Testis (tissue), 2 donors: ENCODE data around the gene TRPM3.

Experiments used
- POLR2A ChIP-seq: fragments of 450-650 bp; IDR thresholded peaks from one replicate; pipeline ENCODE4 v1.6.1; 2017; ENCODE audit warnings: antibody characterized with exemption, mild to moderate bottlenecking, moderate library complexity
- TF ChIP-seq, protein P1 (sequence below), 3 experiments: fragments of 450-650 bp in 2 of 3; fragments of 200-600 bp in 1 of 3; sonication (generic) in 1 of 3; IDR thresholded peaks; one replicate each; pipeline ENCODE4 v1.5.1; 2016 to 2019; ENCODE audit warnings: antibody characterized with exemption in 3 of 3, mild to moderate bottlenecking in 2 of 3, moderate library complexity in 1 of 3

DNA sequence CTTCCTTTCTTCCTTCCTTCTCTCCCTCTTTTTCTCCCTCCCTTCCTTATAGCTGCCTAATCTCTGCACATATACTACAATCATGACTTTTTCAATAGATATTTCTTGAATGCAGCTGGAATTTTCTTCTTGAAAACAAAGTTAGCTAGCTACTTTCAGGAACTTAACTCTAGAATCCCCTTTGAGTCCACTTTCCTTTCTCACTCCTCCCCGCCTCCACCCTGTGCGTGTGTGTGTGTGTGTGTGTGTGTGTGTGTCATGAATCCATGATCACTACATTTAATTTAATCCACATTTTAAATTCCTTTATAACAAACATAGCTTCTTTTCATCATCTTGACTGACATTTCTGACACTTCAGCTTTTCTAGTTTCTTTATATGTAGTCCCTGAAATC is 539.5 kb downstream of the TRPM3 start:
- TF ChIP-seq, protein P1, sequence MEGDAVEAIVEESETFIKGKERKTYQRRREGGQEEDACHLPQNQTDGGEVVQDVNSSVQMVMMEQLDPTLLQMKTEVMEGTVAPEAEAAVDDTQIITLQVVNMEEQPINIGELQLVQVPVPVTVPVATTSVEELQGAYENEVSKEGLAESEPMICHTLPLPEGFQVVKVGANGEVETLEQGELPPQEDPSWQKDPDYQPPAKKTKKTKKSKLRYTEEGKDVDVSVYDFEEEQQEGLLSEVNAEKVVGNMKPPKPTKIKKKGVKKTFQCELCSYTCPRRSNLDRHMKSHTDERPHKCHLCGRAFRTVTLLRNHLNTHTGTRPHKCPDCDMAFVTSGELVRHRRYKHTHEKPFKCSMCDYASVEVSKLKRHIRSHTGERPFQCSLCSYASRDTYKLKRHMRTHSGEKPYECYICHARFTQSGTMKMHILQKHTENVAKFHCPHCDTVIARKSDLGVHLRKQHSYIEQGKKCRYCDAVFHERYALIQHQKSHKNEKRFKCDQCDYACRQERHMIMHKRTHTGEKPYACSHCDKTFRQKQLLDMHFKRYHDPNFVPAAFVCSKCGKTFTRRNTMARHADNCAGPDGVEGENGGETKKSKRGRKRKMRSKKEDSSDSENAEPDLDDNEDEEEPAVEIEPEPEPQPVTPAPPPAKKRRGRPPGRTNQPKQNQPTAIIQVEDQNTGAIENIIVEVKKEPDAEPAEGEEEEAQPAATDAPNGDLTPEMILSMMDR (IDR thresholded peaks at IDR 0.05): no peak
- no peak for TF ChIP-seq POLR2A
